ENCODE data around the gene RAD9A.

RAD9A gene

GRCh38 chr11:67408437-67409200 is 16.8 kb downstream of the RAD9A start:
- H3K4me3 ChIP-seq (ENCODE audit: low read depth, low read length), result no peak overlapping the region
- no peak for DNase-seq (ENCODE audit: low read depth)
- TF ChIP-seq CTCF (IDR thresholded peaks at IDR 0.05; ENCODE audit: control insufficient read depth, extremely low read depth, insufficient read depth), result no peak

- no peak for TF ChIP-seq CTCF (IDR thresholded peaks at IDR 0.05; ENCODE audit: control insufficient read depth, extremely low read depth, insufficient read depth)
- H3K4me3 ChIP-seq (ENCODE audit: low read depth, low read length), result no peak overlapping the region
- DNase-seq (ENCODE audit: low read depth), result no peak
These were observed 17.5 kb downstream of the RAD9A start for GRCh38 chr11:67409261-67409666.

GRCh38 chr11:67409781-67410368 is 18.1 kb downstream of the RAD9A start:
- TF ChIP-seq CTCF (IDR thresholded peaks at IDR 0.05; ENCODE audit: control insufficient read depth, extremely low read depth, insufficient read depth), result no peak
- DNase-seq (ENCODE audit: low read depth), result no peak
- no peak overlapping the region for H3K4me3 ChIP-seq (ENCODE audit: low read depth, low read length)

- no peak for TF ChIP-seq CTCF (IDR thresholded peaks at IDR 0.05; ENCODE audit: control insufficient read depth, extremely low read depth, insufficient read depth)
- no peak for DNase-seq (ENCODE audit: low read depth)
- H3K4me3 ChIP-seq (ENCODE audit: low read depth, low read length), result no peak overlapping the region
These were observed 18.6 kb downstream of the RAD9A start for GRCh38 chr11:67410369-67410831.

- no peak for DNase-seq (ENCODE audit: low read depth)
- TF ChIP-seq CTCF (IDR thresholded peaks at IDR 0.05; ENCODE audit: control insufficient read depth, extremely low read depth, insufficient read depth), result no peak
- no peak overlapping the region for H3K4me3 ChIP-seq (ENCODE audit: low read depth, low read length)
These were observed 19.4 kb downstream of the RAD9A start for GRCh38 chr11:67410984-67411784.

- TF ChIP-seq CTCF (IDR thresholded peaks at IDR 0.05; ENCODE audit: control insufficient read depth, extremely low read depth, insufficient read depth), result no peak
- H3K4me3 ChIP-seq (ENCODE audit: low read depth, low read length), result no peak overlapping the region
These were observed 20.0 kb downstream of the RAD9A start for GRCh38 chr11:67411785-67412152.

More at GRCh38 chr11:67411785-67412152, 20.0 kb downstream of the RAD9A start:
- no peak for DNase-seq (ENCODE audit: low read depth)

Measured in LNCaP clone FGC (cell line).